ENCODE measurements around the gene ITSN1.

- no peak for TF ChIP-seq POLR2AphosphoS5 (IDR thresholded peaks at IDR 0.05)
- no peak for TF ChIP-seq EZH2 (IDR thresholded peaks at IDR 0.05; ENCODE audit: borderline replicate concordance, insufficient read depth, low read length, poor library complexity, severe bottlenecking)
- TF ChIP-seq CTCF (IDR thresholded peaks at IDR 0.05; ENCODE audit: poor library complexity, severe bottlenecking) = no peak
- TF ChIP-seq EP300 (conservative IDR thresholded peaks at IDR 0.05; ENCODE audit: poor library complexity, severe bottlenecking) = no peak
Observed at GRCh38 chr21:33781121-33781520, 138.8 kb downstream of the ITSN1 start.
